ENCODE measurements around the gene RMI1.
"Not testable (repeated sequence)": the region's sequence is repeated elsewhere in the genome, so short reads cannot be mapped to it uniquely, and the experiment has no call there.

The RMI1 gene

DNA sequence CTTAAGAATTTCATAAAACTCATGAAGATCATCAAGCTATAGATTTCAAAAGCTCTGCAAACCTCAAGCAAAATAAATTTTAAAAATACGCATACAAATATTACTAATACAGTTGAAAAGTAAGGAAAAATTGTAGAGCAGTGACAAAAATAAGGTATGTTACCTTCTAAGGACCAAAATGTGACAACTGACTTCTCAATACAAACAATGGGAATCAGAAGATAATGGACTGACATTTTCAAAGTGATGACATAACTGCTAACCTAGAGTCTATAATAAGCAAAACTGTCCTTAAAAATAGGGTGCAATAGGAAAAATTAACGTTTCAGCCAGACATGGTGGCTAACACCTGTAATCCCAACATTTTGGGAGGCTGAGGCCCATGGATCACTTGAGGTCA, 27.1 kb downstream of the RMI1 start:
- no peak for DNase-seq (ENCODE audit: low read depth)

DNA sequence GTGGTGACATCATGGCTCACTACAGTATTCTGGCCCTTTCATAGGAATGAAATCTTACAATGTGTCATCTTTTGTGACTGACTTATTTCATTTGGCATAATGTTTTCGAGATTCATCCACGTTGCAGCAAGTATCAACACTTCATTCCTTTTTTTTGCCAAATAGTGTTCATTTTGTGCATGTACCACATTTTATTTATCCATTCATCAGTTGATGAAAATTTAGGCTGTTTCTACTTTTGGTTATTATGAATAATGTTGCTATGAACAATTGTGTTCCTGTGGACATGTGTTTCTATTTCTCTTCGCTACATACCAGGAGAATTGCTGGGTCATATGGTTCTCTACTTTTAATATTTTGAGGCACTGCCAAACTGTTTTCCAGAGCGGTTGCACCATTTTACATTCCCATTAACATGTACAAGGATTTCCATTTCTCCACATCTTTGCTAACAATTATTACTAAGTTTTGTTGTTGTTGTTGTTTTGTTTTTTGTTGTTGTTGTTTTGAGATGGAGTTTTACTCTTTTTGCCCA, 43.5 kb downstream of the RMI1 start:
- DNase-seq (ENCODE audit: low read depth): no peak

DNA sequence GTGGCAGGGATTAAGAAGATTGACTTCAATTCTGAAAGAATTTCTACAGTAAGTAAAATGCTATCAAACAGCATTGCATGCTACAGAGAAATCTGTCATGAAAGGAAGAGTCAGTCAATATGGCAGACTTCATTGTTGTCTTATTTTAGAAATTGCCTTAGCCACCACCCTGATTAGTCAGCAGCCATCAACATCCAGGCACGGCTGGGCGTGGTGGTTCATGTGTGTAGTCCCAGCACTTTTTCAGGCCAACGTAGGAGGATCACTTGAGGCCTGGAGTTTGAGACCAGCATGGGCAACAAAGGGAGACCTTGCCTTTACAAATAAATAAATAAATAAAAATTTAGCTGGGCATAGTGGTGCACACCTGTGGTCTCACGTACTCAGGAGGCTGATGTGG, 46.6 kb downstream of the RMI1 start:
- DNase-seq (ENCODE audit: low read depth): no peak

GRCh38 chr9:84031534-84031933, 50.9 kb downstream of the RMI1 start:
- no peak for DNase-seq (ENCODE audit: low read depth)

DNA sequence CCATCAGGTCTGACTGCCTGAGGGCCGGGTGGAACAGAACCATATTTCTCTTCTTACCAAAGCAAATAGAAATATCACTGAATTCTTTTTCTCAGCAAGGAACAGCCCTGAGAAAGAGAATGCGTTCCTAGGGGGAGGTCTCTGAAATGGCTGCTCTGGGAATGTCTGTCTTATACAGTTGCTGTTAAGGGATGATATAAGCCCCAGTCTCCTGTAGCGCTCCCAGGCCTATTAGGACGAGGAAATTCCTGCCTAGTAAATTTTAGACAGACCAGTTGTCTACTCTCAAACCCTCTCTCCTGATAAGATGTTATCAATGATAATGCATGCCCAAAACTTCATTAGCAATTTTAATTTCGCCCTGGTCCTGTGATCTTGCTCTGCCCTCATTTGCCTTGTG, 61.3 kb downstream of the RMI1 start:
- not testable (repeated sequence) for DNase-seq (ENCODE audit: low read depth)

DNA sequence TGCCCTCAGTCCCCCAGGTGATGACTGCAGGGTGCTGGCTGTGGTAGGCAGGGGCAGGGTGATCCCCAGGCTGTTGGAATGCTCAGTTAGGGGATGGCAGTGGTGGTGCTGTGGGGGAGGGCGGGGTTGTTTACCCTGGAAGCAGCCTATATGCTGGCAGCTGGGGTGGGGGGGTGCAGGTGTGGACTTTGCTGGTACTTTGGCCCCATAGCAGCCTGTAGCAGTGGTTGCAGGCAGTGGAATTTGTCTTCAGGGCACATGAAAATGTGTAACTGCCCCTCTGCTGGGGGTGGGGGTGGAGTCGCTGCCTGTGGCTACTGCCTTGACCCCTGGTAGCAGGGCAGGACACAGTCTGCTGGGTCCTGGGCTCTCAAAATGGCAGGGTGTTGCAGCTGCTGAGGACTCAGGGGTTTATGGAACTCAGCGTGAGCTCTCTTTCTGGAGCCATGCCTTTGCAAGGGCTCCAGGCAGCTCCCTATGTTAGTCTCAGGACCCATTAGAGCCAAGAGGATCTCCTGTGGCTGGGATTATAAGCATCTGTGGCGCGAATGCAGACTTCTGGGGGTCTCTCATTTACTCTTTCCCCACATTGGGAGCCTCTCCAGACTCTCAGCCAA, 65.0 kb downstream of the RMI1 start:
- DNase-seq (ENCODE audit: low read depth): no peak

All from activated gamma-delta T cell treated with anti-CD3 and anti-CD28 coated beads, Interleukin-2, amount 50 U/mL, for 16 hours (primary cell).